GM12878 (cell line): Measurements from ENCODE around the gene IKBKG. TPM values are rescaled to one million over a fixed set of nuclear protein-coding genes. Genes with fewer than 3 reads are reported as not detected.

Experiments
- ATAC-seq: fragments of 200-7000 bp; cut with Tn5 transposase; 3 replicates; pipeline ENCODE4 v1.9.1; 2020; ENCODE audit warnings: mild to moderate bottlenecking, moderate library complexity
- BruUV-seq: library from RNA; stranded (reverse); fragments of 400-500 nt; replicated peaks from 2 replicates; lab custom pipeline; 2021; lab: Mats Ljungman, UMichigan
- CTCF ChIA-PET: fragments of 300-600 bp; sonication (Branson Sonifier 250); formaldehyde crosslinking; extraction: SDS; loops from one replicate; lab custom pipeline; 2021; ENCODE audit warnings: inconsistent platforms; lab: Yijun Ruan, JAX
- POLR2A ChIA-PET: fragments of 350-600 bp; formaldehyde crosslinking; extraction: SDS; loops from one replicate; lab custom pipeline; 2021; ENCODE audit warnings: inconsistent platforms; lab: Charles Lee
- RAD21 ChIA-PET: fragments of 300-600 bp; sonication (Branson Sonifier 250); formaldehyde crosslinking; loops from one replicate; lab custom pipeline; 2023; ENCODE audit warnings: antibody characterized with exemption; ENCODE audit not compliant: unreplicated experiment; lab: Charles Lee
- SMC1A ChIA-PET: fragments of 300-600 bp; sonication (Branson Sonifier 250); formaldehyde crosslinking; loops from one replicate; lab custom pipeline; 2023; ENCODE audit not compliant: unreplicated experiment, uncharacterized antibody; lab: Charles Lee
- DNase-seq: peaks from one replicate; pipeline ENCODE4 v3.0.0-alpha.2; 2011; ENCODE audit warnings: low read depth, low spot score
- FAIRE-seq: peaks from 3 replicates; lab custom pipeline; 2011; peaks lifted over from hg19 to GRCh38; lab: Jason Lieb, UNC
- H2AFZ ChIP-seq: 2 replicates; pipeline ENCODE4 v1.6.0; 2011; ENCODE audit warnings: low read depth, low read length, control low read depth; ENCODE audit not compliant: control insufficient read depth
- H3K27ac ChIP-seq: 2 replicates; pipeline ENCODE4 v1.5.1; 2011; ENCODE audit warnings: control low read depth; ENCODE audit not compliant: control insufficient read depth, insufficient read depth
- H3K27me3 ChIP-seq, 2 experiments: replicated peaks in 1 of 2; 2 replicates each; pipeline versions ENCODE4 v1.6.0 to v1.6.1; 2011; ENCODE audit warnings: low read length in 1 of 2; ENCODE audit not compliant: control insufficient read depth in 2 of 2, insufficient read depth in 2 of 2
- H3K36me3 ChIP-seq, 2 experiments: 2 replicates each; pipeline ENCODE4 v1.5.1; 2011; ENCODE audit warnings: low read length in 1 of 2; ENCODE audit not compliant: control insufficient read depth in 2 of 2, insufficient read depth in 2 of 2
- H3K4me1 ChIP-seq: 2 replicates; pipeline ENCODE4 v1.6.1; 2011; ENCODE audit warnings: mild to moderate bottlenecking, low read length, moderate library complexity, mixed read lengths; ENCODE audit not compliant: control insufficient read depth, insufficient read depth
- H3K4me2 ChIP-seq: 2 replicates; pipeline ENCODE4 v1.6.0; 2011; ENCODE audit warnings: control low read depth; ENCODE audit not compliant: control insufficient read depth, insufficient read depth
- H3K4me3 ChIP-seq: fragments of 200-600 bp; sonication (generic); 2 replicates; pipeline ENCODE4 v1.5.1; 2016
- H3K79me2 ChIP-seq: 2 replicates; pipeline ENCODE4 v1.6.0; 2011; ENCODE audit warnings: low read length; ENCODE audit not compliant: control insufficient read depth, insufficient read depth
- H3K9ac ChIP-seq: 2 replicates; pipeline ENCODE4 v1.8.0; 2011; ENCODE audit warnings: low read length, control low read depth, mixed read lengths; ENCODE audit not compliant: control insufficient read depth, insufficient read depth
- H3K9me3 ChIP-seq: replicated peaks from 3 replicates; pipeline ENCODE4 v1.5.1; 2011; ENCODE audit warnings: mild to moderate bottlenecking, low read length; ENCODE audit not compliant: control insufficient read depth, insufficient read depth
- H4K20me1 ChIP-seq: 2 replicates; pipeline ENCODE4 v1.6.0; 2011; ENCODE audit not compliant: control insufficient read depth, insufficient read depth
- CEBPZ ChIP-seq: fragments of 150-350 bp; IDR thresholded peaks from 2 replicates; pipeline ENCODE4 v1.6.1; 2016; ENCODE audit warnings: low read depth, low read length
- E4F1 ChIP-seq: fragments of 450-650 bp; IDR thresholded peaks from 2 replicates; pipeline ENCODE4 v1.6.1; 2018; ENCODE audit warnings: borderline replicate concordance, mild to moderate bottlenecking; ENCODE audit not compliant: partially characterized antibody
- FOS ChIP-seq: IDR thresholded peaks from 3 replicates; pipeline ENCODE4 v1.6.1; 2011; ENCODE audit warnings: borderline replicate concordance; ENCODE audit not compliant: insufficient read length; ENCODE audit errors: extremely low read depth
- JUND ChIP-seq: IDR thresholded peaks from 2 replicates; pipeline ENCODE4 v1.6.1; 2012; ENCODE audit warnings: low read depth, mild to moderate bottlenecking, low read length, improper control_type of control experiment, moderate library complexity
- LARP7 ChIP-seq: fragments of 450-650 bp; IDR thresholded peaks from 2 replicates; pipeline ENCODE4 v1.6.1; 2017; ENCODE audit warnings: mild to moderate bottlenecking
- MTA3 ChIP-seq: IDR thresholded peaks from 2 replicates; pipeline ENCODE4 v1.6.1; 2012; ENCODE audit warnings: low read length, inconsistent platforms, borderline replicate concordance
- MXI1 ChIP-seq: fragments of 150-350 bp; IDR thresholded peaks from 2 replicates; pipeline ENCODE4 v1.6.1; 2011; ENCODE audit warnings: low read depth, mild to moderate bottlenecking, inconsistent platforms, low read length, improper control_type of control experiment
- SIX5 ChIP-seq: IDR thresholded peaks from 2 replicates; pipeline ENCODE4 v1.6.1; 2011; ENCODE audit warnings: mild to moderate bottlenecking, low read depth, low read length, moderate library complexity; ENCODE audit not compliant: severe bottlenecking
- SMAD1 ChIP-seq: fragments of 450-650 bp; IDR thresholded peaks from 2 replicates; pipeline ENCODE4 v1.6.1; 2018; ENCODE audit warnings: mild to moderate bottlenecking, low read depth; ENCODE audit not compliant: partially characterized antibody
- SMC3 ChIP-seq: IDR thresholded peaks from 2 replicates; pipeline ENCODE4 v1.6.1; 2011; ENCODE audit warnings: low read length, improper control_type of control experiment, borderline replicate concordance
- SPI1 ChIP-seq: IDR thresholded peaks from 2 replicates; pipeline ENCODE4 v1.6.1; 2011; ENCODE audit warnings: low read depth, mild to moderate bottlenecking, low read length, moderate library complexity, borderline replicate concordance; ENCODE audit not compliant: insufficient read depth
- ZNF217 ChIP-seq: fragments of 450-650 bp; IDR thresholded peaks from 2 replicates; pipeline ENCODE4 v1.6.1; 2017; ENCODE audit warnings: antibody characterized with exemption, mild to moderate bottlenecking
- WGBS: methylation state at CpG from one replicate; pipeline ENCODE4 v1.1.6; 2016; ENCODE audit warnings: low lambda C conversion rate; ENCODE audit not compliant: insufficient replicate concordance, insufficient coverage; ENCODE audit errors: missing lambda C conversion rate; 5-methylcytosine and 5-hydroxymethylcytosine counted together
- in situ Hi-C: fragments of 300-500 bp; cut with MboI; formaldehyde crosslinking; loops from 9 replicates; pipeline ENCODE4 v1.14.3; 2018; ENCODE audit warnings: mixed read lengths
- intact Hi-C: fragments of 100-400 bp; cut with micrococcal nuclease; formaldehyde crosslinking; loops from one replicate; pipeline ENCODE4 v1.14.2; 2022; ENCODE audit not compliant: unreplicated experiment
- polyA plus RNA-seq, 11 experiments: library from polyadenylated mRNA; depleted of rRNA in 4 of 11; unstranded in 6 of 11; stranded (reverse) in 5 of 11; fragments of >200 nt; fragmentation: Nextera tagmentation in 4 of 11; fragmentation: Illumina TruSeq in 1 of 11; extraction: Ambion mirVana in 4 of 11; extraction: Trizol in 1 of 11; gene quantifications; 1 replicate in 1 of 11; 2 replicates in 10 of 11; pipeline versions ENCODE4 v1.2.1 to v1.2.3, GENCODE V29; 2011 to 2016; ENCODE audit warnings: inconsistent platforms in 2 of 11, missing spikeins in 2 of 11, low read depth in 1 of 11
- total RNA-seq, 4 experiments: library from RNA; depleted of rRNA in 3 of 4; stranded (reverse); fragments of >200 nt in 3 of 4; fragmentation: Illumina TruSeq in 1 of 4; extraction: Trizol in 1 of 4; gene quantifications; 2 replicates each; pipeline versions ENCODE4 v1.2.1 to v1.2.3, GENCODE V29; 2013 to 2021

The IKBKG gene
- total and polyA plus RNA-seq, 10 of the 15 experiments (the other 5 are each of a cell fraction or from before 2014, with no cell fraction given) = 0.35 to 30.7 (median 16.7) TPM

- FAIRE-seq (no peak), DNase-seq (no peak), ATAC-seq (no peak)
- H2AFZ ChIP-seq = no peak overlapping the region
- ChIA-PET POLR2A (no interaction called here), RAD21 (no interaction called here), CTCF (no interaction called here), SMC1A (no interaction called here)
- no peaks in the 10 kb centered on the region for H3K36me3 ChIP-seq
- H3K9ac ChIP-seq = no peak overlapping the region
- H3K9me3 ChIP-seq = no peaks in the 10 kb centered on the region; the same call in 2 of the 3 replicates
- no peak overlapping the region for H3K27ac ChIP-seq
- H3K4me3 ChIP-seq = no peak overlapping the region
- no peaks in the 10 kb centered on the region for H3K27me3 ChIP-seq
- no peaks in the 10 kb centered on the region for H4K20me1 ChIP-seq
- H3K4me1 ChIP-seq = no peaks in the 10 kb centered on the region
- intact Hi-C loops (no loop called here), in situ Hi-C loops (loop anchor here (25.0 kb wide), 1 partner anchor 143 kb away; no protein-coding TSS in a partner anchor)
- no peak overlapping the region for H3K4me2 ChIP-seq
- no peak for TF ChIP-seq CEBPZ
- TF ChIP-seq FOS = no peak
- no peak for TF ChIP-seq LARP7
- no peak for TF ChIP-seq MXI1
- TF ChIP-seq SMAD1 = no peak
- TF ChIP-seq SIX5 = no peak
- no peak for TF ChIP-seq ZNF217
- no peak for TF ChIP-seq SPI1
- TF ChIP-seq JUND = no peak
- no peak for TF ChIP-seq MTA3
- TF ChIP-seq E4F1 = no peak
- no peak for TF ChIP-seq SMC3
- WGBS = 2% methylated on average over 4 of the region's 4 CpGs
- H3K79me2 ChIP-seq = no peaks in the 10 kb centered on the region
- no TSS peak for BruUV-seq
Measured at GRCh38 chrX:154594491-154594890, 47.1 kb downstream of the IKBKG start.
